HEK293T (cell line): Measurements from ENCODE around the gene RBP3.

Experiments
- BHLHE40 ChIP-seq: fragments of 450-650 bp; IDR thresholded peaks from 2 replicates; pipeline ENCODE4 v1.6.1; 2016; ENCODE audit warnings: mild to moderate bottlenecking, moderate library complexity, borderline replicate concordance
- CTBP1 ChIP-seq: fragments of 450-650 bp; IDR thresholded peaks from 2 replicates; pipeline ENCODE4 v1.6.1; 2016; ENCODE audit warnings: borderline replicate concordance
- FOXK2 ChIP-seq: fragments of 450-650 bp; IDR thresholded peaks from 2 replicates; pipeline ENCODE4 v1.6.1; 2016; ENCODE audit warnings: mild to moderate bottlenecking
- FOXM1 ChIP-seq: fragments of 450-650 bp; IDR thresholded peaks from 2 replicates; pipeline ENCODE4 v1.6.1; 2017; ENCODE audit warnings: mild to moderate bottlenecking, borderline replicate concordance
- HDGF ChIP-seq: fragments of 450-650 bp; IDR thresholded peaks from 2 replicates; pipeline ENCODE4 v1.6.1; 2017; ENCODE audit warnings: antibody characterized with exemption, borderline replicate concordance
- SP1 ChIP-seq: fragments of 450-650 bp; IDR thresholded peaks from 2 replicates; pipeline ENCODE4 v1.6.1; 2017
- SUZ12 ChIP-seq: fragments of 450-650 bp; IDR thresholded peaks from 2 replicates; pipeline ENCODE4 v1.6.1; 2016; ENCODE audit warnings: mild to moderate bottlenecking

GRCh38 chr10:47307381-47307780 is 40.8 kb upstream of the RBP3 start:
- no peak for TF ChIP-seq SP1
- TF ChIP-seq BHLHE40: no peak
- no peak for TF ChIP-seq HDGF
- no peak for TF ChIP-seq FOXM1
- TF ChIP-seq CTBP1: no peak
- no peak for TF ChIP-seq SUZ12
- TF ChIP-seq FOXK2: no peak
